HG02759 (cell line): ENCODE data around the gene AIPL1.
"Not testable (repeated sequence)": the region's sequence is repeated elsewhere in the genome, so short reads cannot be mapped to it uniquely, and the experiment has no call there.

ENCODE experiments used
- ATAC-seq: cut with Tn5 transposase; IDR thresholded peaks from one replicate; pipeline ENCODE4 v1.9.1; 2021; ENCODE audit warnings: mild to moderate bottlenecking, moderate library complexity; ENCODE audit not compliant: unreplicated experiment

AIPL1 gene

GRCh38 chr17:6435051-6435450 lies at the start of gene AIPL1:
Gene AIPL1, minus strand, starts transcription at chr17:6435121. Its CDS starts 17 bp downstream, at chr17:6435104.
- ATAC-seq = no peak

GRCh38 chr17:6483507-6483906 lies 48.6 kb upstream of the AIPL1 start:
- ATAC-seq = no peak

DNA sequence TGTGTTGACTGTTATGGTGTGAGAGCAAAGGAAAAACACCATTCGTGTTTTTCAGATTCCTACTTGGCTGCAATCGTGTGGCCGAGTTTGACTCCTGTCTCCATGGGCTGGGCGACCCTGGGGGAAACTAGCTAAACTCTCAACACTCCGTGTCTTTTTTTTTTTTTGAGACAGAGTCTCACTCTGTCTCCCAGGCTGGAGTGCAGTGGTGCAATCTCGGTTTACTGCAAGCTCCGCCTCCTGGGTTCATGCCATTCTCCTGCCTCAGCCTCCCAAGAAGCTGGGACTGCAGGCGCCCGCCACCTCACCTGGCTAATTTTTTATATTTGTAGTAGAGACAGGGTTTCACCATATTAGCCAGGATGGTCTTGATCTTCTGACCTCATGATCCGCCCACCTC lies 47.9 kb upstream of the AIPL1 start:
- ATAC-seq = not testable (repeated sequence)

- no peak for ATAC-seq
Measured at GRCh38 chr17:6482105-6482455, 47.2 kb upstream of the AIPL1 start.

GRCh38 chr17:6480303-6480675 lies 45.4 kb upstream of the AIPL1 start:
- ATAC-seq = no peak

DNA sequence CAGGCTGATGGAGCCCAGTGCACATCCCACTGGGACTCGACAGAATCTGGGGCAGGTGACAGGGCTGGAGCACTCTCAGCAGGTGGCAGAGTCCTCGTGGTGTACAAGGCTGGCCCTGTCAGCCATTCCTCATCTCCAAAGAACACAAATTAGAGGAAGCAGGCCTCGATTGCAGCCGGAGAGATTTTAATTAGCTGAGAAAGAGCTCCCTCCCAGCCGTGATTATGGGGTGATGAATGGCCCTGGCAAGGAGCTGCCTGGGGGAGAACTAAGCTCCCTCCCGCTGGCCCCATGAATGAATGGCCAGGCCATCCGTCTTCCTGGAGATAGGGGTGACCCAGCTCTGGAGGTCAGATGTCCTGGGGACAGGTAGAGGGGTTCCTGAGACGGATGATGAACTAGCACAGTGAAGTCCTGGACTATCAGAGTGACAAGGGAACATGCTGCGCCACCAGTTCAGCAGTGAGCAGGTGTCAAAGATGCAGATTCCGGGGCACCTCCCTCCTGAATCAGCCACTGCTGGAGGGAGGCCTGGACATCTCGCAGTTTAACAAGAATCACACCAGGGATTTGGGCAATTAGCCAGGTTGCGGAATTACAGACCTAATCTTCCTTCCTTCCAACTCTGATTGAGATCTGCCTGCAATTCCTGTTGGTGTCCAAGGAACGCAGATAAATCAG lies 44.8 kb upstream of the AIPL1 start:
- ATAC-seq = no peak

DNA sequence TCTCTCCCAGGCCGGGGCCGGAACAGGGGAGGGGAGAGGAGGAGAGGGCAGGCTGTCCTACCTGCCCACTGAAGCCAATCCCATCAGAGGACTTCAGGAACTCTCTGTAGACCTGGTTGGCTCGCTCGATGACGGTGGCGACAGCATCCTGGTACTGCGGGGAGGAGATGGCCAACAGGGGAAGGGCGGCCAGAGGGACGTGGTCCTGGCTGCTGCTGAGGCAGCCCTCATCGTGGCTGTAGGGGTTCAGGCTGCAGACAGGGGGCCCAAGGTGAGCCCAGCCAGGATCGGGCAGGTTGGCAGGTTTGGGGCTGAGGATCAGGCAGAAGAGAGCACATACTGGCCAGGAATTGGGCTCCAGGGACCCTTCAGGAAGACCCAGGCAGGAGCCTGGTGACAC lies 43.6 kb upstream of the AIPL1 start:
- no peak for ATAC-seq

- no peak for ATAC-seq
Measured at GRCh38 chr17:6477831-6478383, 43.0 kb upstream of the AIPL1 start.

DNA sequence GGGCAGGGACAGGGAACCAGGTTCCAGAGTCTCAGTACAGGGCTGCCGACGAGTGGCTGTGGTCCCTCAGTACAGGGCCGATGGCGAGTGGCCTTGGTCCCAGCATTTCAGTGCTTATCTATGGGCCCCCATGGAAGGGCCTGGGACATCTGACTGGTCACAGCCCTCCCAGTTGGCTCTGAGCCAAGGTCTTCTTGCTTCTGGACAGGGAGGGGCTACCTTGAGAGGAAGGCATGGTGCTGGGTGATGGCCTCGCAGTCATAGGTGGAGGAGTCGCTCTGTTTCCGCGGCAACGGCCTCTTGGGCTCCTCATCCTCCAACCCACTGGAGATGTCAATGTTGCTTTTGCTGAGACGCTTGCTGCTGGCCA lies 41.9 kb upstream of the AIPL1 start:
- ATAC-seq = no peak

GRCh38 chr17:6476076-6476809 lies 41.3 kb upstream of the AIPL1 start:
- ATAC-seq = no peak

- ATAC-seq = no peak
Measured at GRCh38 chr17:6475411-6475810, 40.5 kb upstream of the AIPL1 start.

DNA sequence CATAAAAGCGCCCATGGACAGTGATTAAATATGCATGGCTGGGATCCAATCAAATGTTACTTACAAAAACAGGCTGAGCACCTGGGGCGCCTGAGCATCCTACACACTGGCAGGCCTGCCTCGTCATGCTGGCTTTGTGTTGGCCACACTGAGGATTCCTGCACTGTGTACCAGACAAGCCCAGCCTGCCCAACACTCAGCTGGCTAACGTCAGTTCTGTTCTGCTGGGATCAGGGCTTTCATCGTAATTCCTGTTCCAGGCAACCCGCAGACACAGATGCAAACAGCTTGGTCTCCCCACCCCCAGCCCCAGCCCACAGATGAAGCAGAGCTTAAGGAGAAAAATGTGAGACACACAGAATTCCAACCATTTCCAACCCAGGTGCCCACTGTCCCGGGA lies 40.0 kb upstream of the AIPL1 start:
- ATAC-seq = no peak

DNA sequence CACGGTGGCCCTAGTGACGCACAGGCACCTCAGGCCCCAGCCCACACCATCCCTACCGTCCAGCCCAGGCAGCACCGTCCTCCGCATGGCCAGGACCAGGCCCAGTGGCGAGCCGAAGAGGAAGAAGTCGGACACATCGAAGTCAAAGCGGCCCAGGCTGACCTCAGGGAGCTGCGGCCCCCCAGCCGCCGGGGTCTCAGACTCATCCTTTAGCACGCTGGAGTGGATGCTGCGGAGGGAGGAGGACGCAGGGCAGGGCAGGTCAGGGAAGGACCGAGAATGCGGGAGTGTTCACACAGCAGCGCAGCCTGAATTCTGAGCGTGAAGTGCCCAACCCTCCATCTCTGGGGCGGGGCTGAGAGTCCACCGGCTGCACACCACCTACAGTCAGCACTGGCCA lies 39.5 kb upstream of the AIPL1 start:
- ATAC-seq = no peak

GRCh38 chr17:6473128-6473767 lies 38.3 kb upstream of the AIPL1 start:
- ATAC-seq = no peak

DNA sequence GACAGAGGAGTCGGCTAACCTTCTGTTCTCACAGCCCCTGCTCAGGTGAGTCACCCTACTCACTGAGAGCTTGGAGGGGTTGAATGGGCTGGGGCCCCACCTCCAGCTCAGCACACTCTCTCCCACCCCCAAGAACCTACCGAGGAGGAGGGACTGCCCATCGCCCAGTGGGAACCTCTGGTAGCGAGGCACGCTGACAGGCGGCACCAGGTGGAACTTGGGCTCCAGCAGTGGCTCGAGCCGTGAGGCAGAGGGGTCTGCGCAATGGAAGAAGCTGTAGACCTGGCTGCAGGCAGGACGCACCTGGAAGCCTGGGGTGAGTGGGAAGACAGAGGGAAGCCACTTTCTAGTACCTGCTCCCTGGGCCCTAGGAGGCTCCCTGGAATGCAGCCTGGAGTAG lies 37.6 kb upstream of the AIPL1 start:
- no peak for ATAC-seq

DNA sequence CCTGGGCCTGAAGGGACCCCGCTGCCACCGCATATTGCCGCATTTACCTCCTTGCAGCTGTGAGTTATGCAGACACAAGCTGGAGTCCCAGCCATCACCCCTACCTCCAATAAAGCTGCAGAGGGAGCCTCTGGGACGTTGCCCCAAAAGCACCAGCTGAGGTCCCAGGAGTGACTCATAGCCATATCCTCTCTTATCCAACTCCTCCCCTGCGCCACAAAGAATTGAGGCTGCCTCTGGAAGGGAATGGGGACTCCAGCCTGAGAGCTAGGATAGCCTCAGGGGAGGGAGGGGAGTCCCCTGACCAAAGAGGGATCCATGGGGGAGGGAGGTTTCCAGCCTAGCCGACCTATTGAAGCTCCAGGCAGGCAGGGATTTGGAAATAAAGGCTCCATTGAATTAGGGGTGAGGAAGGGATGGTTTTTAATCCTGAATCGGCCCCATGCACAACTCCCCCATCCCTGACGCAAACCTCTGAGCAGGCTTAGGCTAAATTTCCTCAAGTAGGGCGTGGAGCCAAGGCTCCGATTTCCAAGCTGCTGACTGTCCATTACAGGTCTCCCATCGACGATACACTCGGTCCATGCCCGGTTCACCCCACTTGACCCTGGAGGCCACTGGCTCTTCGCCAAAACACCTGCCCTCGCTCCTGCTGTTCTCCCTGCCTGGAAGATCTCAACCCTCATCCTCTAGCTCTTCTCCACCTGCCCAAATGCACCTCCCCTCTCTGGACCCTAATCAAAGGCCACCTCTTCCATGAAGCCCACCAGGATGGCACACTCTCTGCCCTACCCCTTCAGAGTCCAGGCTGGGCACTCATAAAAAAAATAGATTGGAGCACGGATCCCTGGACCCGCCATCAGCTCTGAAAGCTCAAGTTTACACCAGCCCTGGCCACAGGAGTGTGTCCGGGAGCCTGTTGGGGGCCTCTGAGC lies 36.9 kb upstream of the AIPL1 start:
- ATAC-seq = no peak

DNA sequence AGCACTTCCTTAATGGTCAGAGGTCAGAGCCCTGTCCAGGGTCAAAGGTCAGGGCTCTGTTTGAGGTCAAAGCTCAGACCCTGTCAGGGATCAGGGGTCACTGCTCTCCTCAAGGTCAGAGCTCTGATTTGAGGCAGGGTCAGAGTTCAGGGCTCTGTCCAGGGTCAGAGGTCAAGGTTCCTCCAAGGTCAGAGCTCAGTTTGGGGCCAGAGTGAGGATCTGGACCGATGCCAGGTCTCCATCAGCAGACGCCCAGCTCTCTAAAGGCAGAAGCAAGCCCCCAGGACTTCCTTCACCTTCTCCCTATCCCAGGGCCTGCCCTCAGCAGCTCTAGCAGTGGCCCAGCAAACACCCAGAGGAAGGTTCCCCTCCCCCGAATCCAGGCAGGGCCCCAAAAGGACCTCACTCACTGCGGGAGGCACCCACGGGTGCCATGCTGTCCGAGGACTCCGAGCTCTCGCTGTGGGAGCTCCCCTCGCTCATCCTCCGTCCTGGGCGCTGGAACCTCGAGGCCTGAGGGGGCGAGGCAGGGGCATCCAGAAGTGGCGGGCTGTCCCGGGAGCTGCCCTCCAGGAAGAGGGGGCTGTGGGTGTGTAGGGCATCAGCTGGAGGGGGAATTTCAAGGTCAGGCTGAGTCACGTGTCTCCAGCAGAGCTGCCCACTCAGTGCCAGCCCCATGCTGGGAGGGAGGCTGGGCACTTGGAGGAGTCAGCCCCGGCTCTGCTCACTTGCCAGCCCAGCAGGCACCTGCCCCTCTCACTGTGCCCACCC lies 36.0 kb upstream of the AIPL1 start:
- ATAC-seq = no peak

DNA sequence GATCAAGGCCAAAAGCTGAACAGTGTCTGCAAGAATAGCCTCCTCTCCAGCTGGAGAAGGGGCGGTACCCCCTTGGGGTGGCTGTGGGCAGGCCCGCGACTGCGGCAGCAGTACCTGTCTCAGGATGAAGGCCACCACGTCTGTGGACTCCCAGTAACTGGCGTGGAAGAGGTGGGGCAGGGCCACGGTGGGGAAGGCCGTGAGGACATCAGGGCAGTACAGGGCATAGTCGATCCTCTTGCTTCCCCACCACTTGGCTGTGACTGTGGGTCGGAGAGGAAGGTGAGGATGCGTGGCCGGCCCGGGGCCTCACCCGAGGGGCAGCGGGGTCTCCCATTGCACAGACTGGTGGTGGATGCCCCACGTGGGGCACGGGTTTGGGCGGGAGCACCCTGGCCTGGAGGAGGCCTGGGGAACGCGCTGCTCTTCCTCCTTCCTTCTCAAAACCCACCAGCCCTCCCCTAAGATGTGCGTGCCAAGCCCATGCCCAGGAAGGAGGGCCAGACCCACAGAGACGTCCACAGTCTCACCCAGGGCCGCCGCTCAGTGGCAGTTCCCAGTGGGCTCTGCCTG lies 35.3 kb upstream of the AIPL1 start:
- no peak for ATAC-seq

- no peak for ATAC-seq
Measured at GRCh38 chr17:6468051-6468790, 33.3 kb upstream of the AIPL1 start.
